GM11168 (cell line): ENCODE results near the gene STAB2.

ENCODE experiments used
- in situ Hi-C: fragments of 300-500 bp; cut with MboI; formaldehyde crosslinking; loops from one replicate; pipeline ENCODE4 v1.12.0; 2022; ENCODE audit warnings: low sequenced_read_pairs; ENCODE audit not compliant: unreplicated experiment

STAB2 gene

GRCh38 chr12:103729499-103729898 is 142.4 kb downstream of the STAB2 start:
- in situ Hi-C loops, result no loop called here

GRCh38 chr12:103731539-103731938 is 144.5 kb downstream of the STAB2 start:
- in situ Hi-C loops, result no loop called here

- in situ Hi-C loops, result no loop called here
Observed at GRCh38 chr12:103734863-103735262, 147.8 kb downstream of the STAB2 start.

- in situ Hi-C loops, result no loop called here
Observed at GRCh38 chr12:103735291-103735690, 148.2 kb downstream of the STAB2 start.

- in situ Hi-C loops, result no loop called here
Observed at GRCh38 chr12:103736572-103736971, 149.5 kb downstream of the STAB2 start.

- in situ Hi-C loops, result no loop called here
Observed at GRCh38 chr12:103737881-103738280, 150.8 kb downstream of the STAB2 start.

- in situ Hi-C loops, result no loop called here
Observed at GRCh38 chr12:103742349-103742932, 155.4 kb downstream of the STAB2 start.

- in situ Hi-C loops, result no loop called here
Observed at GRCh38 chr12:103743788-103744187, 156.7 kb downstream of the STAB2 start.

- in situ Hi-C loops, result no loop called here
Observed at GRCh38 chr12:103745962-103746361, 158.9 kb downstream of the STAB2 start.

- in situ Hi-C loops, result no loop called here
Observed at GRCh38 chr12:103748002-103748401, 160.9 kb downstream of the STAB2 start.

- in situ Hi-C loops, result no loop called here
Observed at GRCh38 chr12:103748875-103749274, 161.8 kb downstream of the STAB2 start.

- in situ Hi-C loops, result no loop called here
Observed at GRCh38 chr12:103751171-103751570, 164.1 kb downstream of the STAB2 start.

GRCh38 chr12:103751600-103751999 is 164.5 kb downstream of the STAB2 start:
- in situ Hi-C loops, result no loop called here

- in situ Hi-C loops, result no loop called here
Observed at GRCh38 chr12:103755425-103755824, 168.4 kb downstream of the STAB2 start.

- in situ Hi-C loops, result no loop called here
Observed at GRCh38 chr12:103756443-103756842, 169.4 kb downstream of the STAB2 start.

GRCh38 chr12:103757248-103757647 is 170.2 kb downstream of the STAB2 start:
- in situ Hi-C loops, result no loop called here

- in situ Hi-C loops, result no loop called here
Observed at GRCh38 chr12:103758310-103759089, 171.4 kb downstream of the STAB2 start.

GRCh38 chr12:103762473-103762872 is 175.4 kb downstream of the STAB2 start:
- in situ Hi-C loops, result no loop called here

GRCh38 chr12:103765322-103765721 is 178.2 kb downstream of the STAB2 start:
- in situ Hi-C loops, result no loop called here

GRCh38 chr12:103766028-103766427 is 179.0 kb downstream of the STAB2 start:
- in situ Hi-C loops, result no loop called here

- in situ Hi-C loops, result no loop called here
Observed at GRCh38 chr12:103768467-103769123, 181.5 kb downstream of the STAB2 start.
